ENCODE results near the gene NXPH3. TPM values are rescaled to one million over a fixed set of nuclear protein-coding genes. Genes with fewer than 3 reads are reported as not detected.

Gene NXPH3
- total RNA-seq, 1 experiment from 2014 or later, result 0.10 TPM

DNA sequence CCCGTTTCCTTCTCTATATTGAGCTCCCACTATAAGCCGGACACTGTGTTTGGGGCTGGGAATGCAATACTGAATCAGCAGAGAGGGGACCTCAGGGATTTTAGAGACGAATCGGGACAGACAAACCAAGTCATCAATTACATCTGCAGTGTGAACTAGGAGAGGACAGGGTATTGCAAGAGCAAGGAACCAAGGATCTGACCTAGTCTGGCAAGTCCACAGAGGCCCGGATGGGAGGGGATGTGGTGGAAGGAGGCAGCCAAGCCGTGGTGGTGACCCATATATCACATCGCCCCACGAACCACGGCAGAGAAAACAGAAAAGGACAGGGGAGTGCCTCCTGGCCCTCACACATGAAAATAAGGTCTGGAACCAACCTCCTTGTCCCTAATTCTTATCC is 28.1 kb upstream of the NXPH3 start:
- intact Hi-C loops (cut with micrococcal nuclease), result no loop called here
- RAD21 ChIA-PET (ENCODE audit: low non-redundant PET in 1 of 2, low total read pairs in 2 of 2, uncharacterized antibody in 2 of 2, unreplicated experiment in 2 of 2), result no interaction called here
- no peak for TF ChIP-seq ZNF274 (IDR thresholded peaks at IDR 0.05; ENCODE audit: low read depth, low read length)

DNA sequence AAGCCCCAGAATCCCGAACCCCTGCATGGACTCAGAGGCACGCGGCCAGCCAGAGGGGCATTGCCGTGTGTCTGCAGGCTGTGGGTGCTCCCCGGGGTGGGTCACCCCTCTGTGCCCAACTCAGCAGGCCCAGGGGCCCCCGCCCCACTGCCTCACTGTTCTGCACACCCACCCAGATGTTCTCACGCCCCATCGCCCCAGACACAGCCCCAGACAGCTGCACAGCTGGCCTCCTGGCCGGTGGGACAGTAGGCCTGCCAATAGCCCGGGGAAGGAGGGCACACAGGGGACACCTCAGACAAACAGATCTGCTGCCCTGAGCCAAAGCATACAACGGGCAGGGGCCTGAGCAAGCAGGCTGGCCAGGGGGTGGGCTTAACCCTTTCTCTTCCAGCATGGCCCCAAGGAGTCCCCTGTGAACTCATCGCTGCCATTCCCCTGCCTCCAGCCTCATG is 27.6 kb upstream of the NXPH3 start:
- no peak overlapping the region for H3K4me2 ChIP-seq (ENCODE audit: low read length)
- no peaks in the 10 kb centered on the region for H3K27me3 ChIP-seq (ENCODE audit: insufficient read depth, low read length)
- ATAC-seq (no peak), DNase-seq (ENCODE audit: low read depth, low spot score) (no peak)
- ChIA-PET RAD21 (ENCODE audit: low non-redundant PET in 1 of 2, low total read pairs in 2 of 2, uncharacterized antibody in 2 of 2, unreplicated experiment in 2 of 2) (no interaction called here), POLR2A (no interaction called here), CTCF (interaction anchor here (1.1 to 1.5 kb wide), 5 partner anchors 52 to 233 kb away, joined by 3 to 5 read pairs (median 3); partner anchors contain the start of gene PHB1)
- H3K9me3 ChIP-seq (ENCODE audit: control insufficient read depth in 1 of 2, insufficient read depth in 1 of 2, low read depth in 1 of 2, low read length in 2 of 2), result no peaks in the 10 kb centered on the region; a peak in 1 of 4 replicates
- no peak overlapping the region for H2AFZ ChIP-seq (ENCODE audit: low read depth, low read length, poor library complexity, severe bottlenecking)
- H3K4me1 ChIP-seq (ENCODE audit: control insufficient read depth in 1 of 2, insufficient read depth in 2 of 2, low read length in 2 of 2), result no peaks in the 10 kb centered on the region
- H4K20me1 ChIP-seq (ENCODE audit: insufficient read depth), result no peaks in the 10 kb centered on the region
- H3K36me3 ChIP-seq (ENCODE audit: control insufficient read depth in 1 of 2, insufficient read depth in 2 of 2, low read length in 2 of 2), result no peaks in the 10 kb centered on the region
- no TSS peak for BruUV-seq (replicated peaks)
- H3K79me2 ChIP-seq (ENCODE audit: insufficient read depth, low read length), result no peaks in the 10 kb centered on the region
- TF ChIP-seq CBX3 (IDR thresholded peaks at IDR 0.05; ENCODE audit: low read depth), result no peak
- no peak for TF ChIP-seq SIN3A (IDR thresholded peaks at IDR 0.05; ENCODE audit: low read depth)
- no peak for TF ChIP-seq POLR2AphosphoS5 (IDR thresholded peaks at IDR 0.05; ENCODE audit: low read depth, low read length)
- TF ChIP-seq ZNF274 (IDR thresholded peaks at IDR 0.05; ENCODE audit: low read depth, low read length), result no peak
- TF ChIP-seq EZH2phosphoT487 (IDR thresholded peaks at IDR 0.05; ENCODE audit: borderline replicate concordance), result no peak
- TF ChIP-seq CEBPB (IDR thresholded peaks at IDR 0.05; ENCODE audit: low read depth), result no peak
- no peak for TF ChIP-seq FOSL1 (IDR thresholded peaks at IDR 0.05; ENCODE audit: low read depth)
- TF ChIP-seq POLR2A (IDR thresholded peaks at IDR 0.05; ENCODE audit: borderline replicate concordance, extremely low read depth, insufficient read depth, insufficient read length), result no peak
- TF ChIP-seq SRF (IDR thresholded peaks at IDR 0.05; ENCODE audit: low read depth), result no peak
- TF ChIP-seq SP1 (IDR thresholded peaks at IDR 0.05; ENCODE audit: low read depth), result no peak
- no peak for TF ChIP-seq TCF7L2 (IDR thresholded peaks at IDR 0.05; ENCODE audit: borderline replicate concordance, extremely low read depth, insufficient read depth, insufficient read length)
- TF ChIP-seq EZH2 (IDR thresholded peaks at IDR 0.05), result no peak
- TF ChIP-seq CTCF (IDR thresholded peaks at IDR 0.05 in 2 of 3, conservative IDR thresholded peaks at IDR 0.05 in 1 of 3; ENCODE audit: borderline replicate concordance in 1 of 3, insufficient read depth in 1 of 3, low read depth in 2 of 3, low read length in 2 of 3), result no peak
- no peak for TF ChIP-seq ZFX (IDR thresholded peaks at IDR 0.05)
- no peak overlapping the region for H3K27ac ChIP-seq (ENCODE audit: low read depth, low read length)
- H3K9ac ChIP-seq (ENCODE audit: low read length), result no peak overlapping the region
- no peak overlapping the region for H3K4me3 ChIP-seq (replicated peaks in 1 of 2; ENCODE audit: low read depth in 1 of 2, low read length in 2 of 2)
- no peaks in the 10 kb centered on the region for H3K9me2 ChIP-seq (ENCODE audit: insufficient read depth)
- intact Hi-C loops (cut with micrococcal nuclease), result loop anchor here (1.0 to 2.0 kb wide), 4 partner anchors 53 to 233 kb away; partner anchors contain the start of gene NGFR

More for the DNA sequence above, 28.1 kb upstream of the NXPH3 start:
- Histone ChIP-seq H3K9me2 (ENCODE audit: insufficient read depth) (no peaks in the 10 kb centered on the region), H3K36me3 (ENCODE audit: control insufficient read depth in 1 of 2, insufficient read depth in 2 of 2, low read length in 2 of 2) (no peaks in the 10 kb centered on the region), H2AFZ (ENCODE audit: low read depth, low read length, poor library complexity, severe bottlenecking) (no peak overlapping the region), H4K20me1 (ENCODE audit: insufficient read depth) (no peaks in the 10 kb centered on the region), H3K4me3 (replicated peaks in 1 of 2; ENCODE audit: low read depth in 1 of 2, low read length in 2 of 2) (no peak overlapping the region), H3K9ac (ENCODE audit: low read length) (no peak overlapping the region), H3K4me1 (ENCODE audit: control insufficient read depth in 1 of 2, insufficient read depth in 2 of 2, low read length in 2 of 2) (no peaks in the 10 kb centered on the region), H3K79me2 (ENCODE audit: insufficient read depth, low read length) (no peaks in the 10 kb centered on the region), H3K27ac (ENCODE audit: low read depth, low read length) (no peak overlapping the region), H3K9me3 (ENCODE audit: control insufficient read depth in 1 of 2, insufficient read depth in 1 of 2, low read depth in 1 of 2, low read length in 2 of 2) (no peaks in the 10 kb centered on the region; a peak in 1 of 4 replicates), H3K4me2 (ENCODE audit: low read length) (no peak overlapping the region), H3K27me3 (ENCODE audit: insufficient read depth, low read length) (no peaks in the 10 kb centered on the region)
- CTCF ChIA-PET, result interaction anchor here (1.5 kb wide), 2 partner anchors 114 to 233 kb away, joined by 3 to 5 read pairs; no protein-coding TSS in a partner anchor
- ATAC-seq (no peak), DNase-seq (ENCODE audit: low read depth, low spot score) (no peak)
- no TSS peak for BruUV-seq (replicated peaks)
- POLR2A ChIA-PET, result no interaction called here

Measured in HCT116 (cell line).